BLaER1 treated with 17β-estradiol and CSF1 and Interleukin-3, amounts not matched to agents 10 nM and 100 nM (cell line): Measurements from ENCODE around the gene REEP3.

Experiments
- H3K27ac ChIP-seq, 11 experiments: shearing (Covaris generic); formaldehyde crosslinking; 2 replicates each; pipeline ENCODE4 v1.8.1; 2022
- H3K27me3 ChIP-seq, 11 experiments: shearing (Covaris generic); formaldehyde crosslinking; 2 replicates each; pipeline ENCODE4 v1.8.1; 2022
- H3K36me3 ChIP-seq, 11 experiments: shearing (Covaris generic); formaldehyde crosslinking; 2 replicates each; pipeline ENCODE4 v1.8.1; 2022
- H3K4me1 ChIP-seq, 10 experiments: shearing (Covaris generic); formaldehyde crosslinking; 2 replicates each; pipeline ENCODE4 v1.8.1; 2022
- H3K4me2 ChIP-seq, 11 experiments: shearing (Covaris generic); formaldehyde crosslinking; 2 replicates each; pipeline ENCODE4 v1.8.1; 2022
- H3K4me3 ChIP-seq, 10 experiments: shearing (Covaris generic); formaldehyde crosslinking; 2 replicates each; pipeline ENCODE4 v1.8.1; 2022
- H3K9ac ChIP-seq, 11 experiments: shearing (Covaris generic); formaldehyde crosslinking; 2 replicates each; pipeline ENCODE4 v1.8.1; 2022
- H3K9me3 ChIP-seq, 11 experiments: shearing (Covaris generic); formaldehyde crosslinking; replicated peaks in 1 of 11; 2 replicates each; pipeline ENCODE4 v1.8.1; 2022
- H4K20me1 ChIP-seq, 11 experiments: shearing (Covaris generic); formaldehyde crosslinking; 2 replicates each; pipeline ENCODE4 v1.8.1; 2022
- Cebpa-rat ChIP-seq, 11 experiments: shearing (Covaris generic); IDR thresholded peaks; 2 replicates each; pipeline ENCODE4 v1.8.1; 2022

The REEP3 gene

DNA sequence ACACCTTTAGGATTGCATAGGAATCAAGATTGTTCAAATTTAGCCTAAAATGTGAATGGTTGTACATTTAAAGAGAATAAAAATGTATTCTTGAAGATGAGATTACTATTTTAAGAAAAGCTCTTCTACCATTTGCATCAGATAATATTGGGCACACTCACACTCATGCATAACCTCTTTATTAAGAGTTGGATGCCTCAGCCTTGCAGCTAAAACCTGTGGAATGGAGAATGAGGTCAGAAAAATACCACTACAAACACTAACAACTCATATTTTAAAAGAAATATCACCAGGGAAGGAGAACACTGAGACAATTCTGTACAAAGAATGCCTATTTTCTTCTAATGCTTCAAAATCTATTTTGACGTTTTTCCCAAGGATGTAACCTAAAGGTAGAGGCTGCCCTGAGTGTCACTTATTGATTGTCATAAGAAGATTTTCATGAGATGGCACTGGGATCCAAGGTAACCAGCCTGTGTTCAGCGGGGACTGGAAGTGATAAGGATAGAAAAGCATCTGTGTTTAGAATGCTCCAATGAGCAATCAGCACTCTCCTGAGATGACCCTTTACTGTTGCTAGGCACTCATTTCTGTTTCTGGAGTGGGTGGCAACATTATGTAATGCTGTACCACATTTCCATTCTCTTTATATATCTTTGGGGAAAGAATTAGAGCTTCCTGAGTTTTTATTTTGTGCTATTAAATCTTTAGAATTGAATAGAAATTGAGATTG lies 26.6 kb downstream of the REEP3 start:
- Histone ChIP-seq H3K9ac (no peak overlapping the region), H3K4me3 (no peak overlapping the region), H3K36me3 (peaks cover 4 to 20% (median 12%) of the 10 kb centered on the region in 11 experiments; a peak in 12 of 22 replicates), H3K27ac (no peak overlapping the region), H4K20me1 (peaks cover 0 to 31% (median 0%) of the 10 kb centered on the region in 11 experiments; a peak in 4 of 22 replicates), H3K9me3 (peaks cover 0 to 7% (median 0%) of the 10 kb centered on the region in 11 experiments; a peak in 1 of 22 replicates), H3K4me2 (no peak overlapping the region), H3K27me3 (no peaks in the 10 kb centered on the region), H3K4me1 (peaks cover 0 to 3% (median 0%) of the 10 kb centered on the region in 10 experiments; a peak in 1 of 20 replicates)
- no peak for TF ChIP-seq Cebpa-rat (IDR thresholded peaks at IDR 0.05)

DNA sequence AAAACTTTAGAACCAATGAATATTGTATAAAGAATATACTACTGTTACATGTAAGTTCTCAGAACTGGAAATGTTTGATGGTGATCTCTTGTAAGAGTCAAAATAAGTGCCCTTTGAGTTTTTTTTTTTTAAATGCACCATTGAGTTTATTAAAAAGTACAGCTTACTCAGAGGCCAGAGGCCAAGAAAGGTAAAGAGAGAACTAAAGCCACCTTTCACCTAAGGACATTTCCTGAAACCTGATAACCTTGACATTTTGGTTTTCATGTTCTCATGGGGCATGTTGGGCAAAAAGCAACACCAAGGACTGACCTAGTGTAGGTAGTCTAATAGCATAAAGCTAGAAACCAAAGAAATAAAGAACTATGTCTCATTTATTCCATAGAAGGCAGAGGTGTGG lies 27.7 kb downstream of the REEP3 start:
- Histone ChIP-seq H3K36me3 (peaks cover 4 to 20% (median 11%) of the 10 kb centered on the region in 11 experiments; a peak in 12 of 22 replicates), H3K27me3 (no peaks in the 10 kb centered on the region), H3K4me3 (no peak overlapping the region), H3K9me3 (peaks cover 0 to 7% (median 0%) of the 10 kb centered on the region in 11 experiments; a peak in 1 of 22 replicates), H3K27ac (no peak overlapping the region), H3K4me2 (no peak overlapping the region), H3K9ac (no peak overlapping the region), H4K20me1 (peaks cover 0 to 23% (median 0%) of the 10 kb centered on the region in 11 experiments; a peak in 4 of 22 replicates), H3K4me1 (peaks cover 0 to 14% (median 3%) of the 10 kb centered on the region in 10 experiments; a peak in 9 of 20 replicates)
- no peak for TF ChIP-seq Cebpa-rat (IDR thresholded peaks at IDR 0.05)

DNA sequence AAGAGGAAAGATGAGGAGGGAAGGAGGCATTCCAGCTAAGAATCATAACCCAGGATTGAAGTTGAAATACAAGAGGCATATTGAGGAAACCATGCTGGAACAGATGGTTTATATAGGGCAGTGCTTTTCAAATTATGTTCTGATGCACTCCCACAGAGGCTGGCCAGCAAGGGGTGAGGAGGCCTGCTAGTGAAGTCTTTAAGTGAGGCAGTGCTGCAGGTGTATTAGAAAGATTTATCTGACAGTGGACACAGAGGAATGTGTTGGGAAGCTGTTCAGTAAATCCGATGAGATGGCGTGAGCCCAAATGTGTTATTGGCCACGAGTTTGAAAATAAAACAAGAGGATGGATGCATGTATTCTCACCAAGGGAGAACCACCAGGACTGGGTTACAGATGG lies 28.6 kb downstream of the REEP3 start:
- H3K9me3 ChIP-seq: peaks cover 0 to 7% (median 0%) of the 10 kb centered on the region in 11 experiments; a peak in 1 of 22 replicates
- H3K4me2 ChIP-seq: no peak overlapping the region
- H3K27me3 ChIP-seq: no peaks in the 10 kb centered on the region
- no peak overlapping the region for H3K27ac ChIP-seq
- H3K36me3 ChIP-seq: peaks cover 4 to 20% (median 11%) of the 10 kb centered on the region in 11 experiments; a peak in 12 of 22 replicates
- H3K9ac ChIP-seq: no peak overlapping the region
- H3K4me3 ChIP-seq: no peak overlapping the region
- H4K20me1 ChIP-seq: peaks cover 0 to 23% (median 3%) of the 10 kb centered on the region in 11 experiments; a peak in 4 of 22 replicates
- no peak for TF ChIP-seq Cebpa-rat (IDR thresholded peaks at IDR 0.05)
- peaks cover 5 to 23% (median 12%) of the 10 kb centered on the region in 10 experiments; a peak in 19 of 20 replicates for H3K4me1 ChIP-seq

DNA sequence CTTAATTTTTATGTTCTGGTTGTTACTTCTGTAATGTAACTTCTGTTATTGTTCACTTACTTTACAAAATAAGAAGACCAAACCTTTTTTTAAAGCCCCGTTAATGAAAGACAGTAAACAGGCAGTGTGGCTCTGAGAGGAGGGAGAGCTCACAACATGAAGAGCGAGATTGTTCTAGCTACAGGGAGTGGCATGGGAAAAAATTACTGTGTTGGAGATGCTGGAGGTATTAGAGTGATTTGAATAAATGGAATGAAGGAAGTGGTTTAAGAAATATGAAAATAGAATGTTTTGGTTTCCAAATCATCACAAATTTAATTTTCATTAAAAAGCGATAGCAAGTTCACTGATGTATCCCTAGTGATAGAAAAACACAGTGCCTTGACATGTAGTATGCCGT lies 31.8 kb downstream of the REEP3 start:
- Histone ChIP-seq H3K4me1 (peaks cover 9 to 31% (median 15%) of the 10 kb centered on the region in 10 experiments; a peak in 19 of 20 replicates), H3K4me2 (no peak overlapping the region; a peak in 1 of 22 replicates), H3K27ac (no peak overlapping the region), H3K9me3 (peaks cover 0 to 6% (median 0%) of the 10 kb centered on the region in 11 experiments; a peak in 1 of 22 replicates), H3K9ac (no peak overlapping the region), H3K27me3 (no peaks in the 10 kb centered on the region), H3K36me3 (peaks cover 0 to 4% (median 0%) of the 10 kb centered on the region in 11 experiments; a peak in 4 of 22 replicates), H4K20me1 (peaks cover 0 to 30% (median 3%) of the 10 kb centered on the region in 11 experiments; a peak in 5 of 22 replicates), H3K4me3 (no peak overlapping the region)
- TF ChIP-seq Cebpa-rat (IDR thresholded peaks at IDR 0.05): no peak

DNA sequence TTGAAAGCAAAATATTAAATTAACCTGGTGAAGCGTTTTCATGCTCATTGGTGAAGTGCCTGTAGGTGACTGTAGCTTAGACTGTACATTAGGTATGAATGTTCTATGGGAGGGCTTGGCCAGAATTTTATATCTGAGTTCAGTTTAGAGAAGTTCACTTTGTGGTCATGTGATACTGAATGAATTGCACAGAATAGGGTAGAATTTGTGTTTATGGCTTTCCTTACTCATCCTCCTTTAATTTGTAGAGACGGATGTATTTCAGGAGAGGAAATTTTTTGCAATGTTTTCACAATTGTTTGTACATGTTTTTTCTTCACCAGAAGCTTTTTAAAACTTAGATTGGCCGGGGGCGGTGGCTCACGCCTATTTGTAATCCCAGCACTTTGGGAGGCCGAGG lies 32.3 kb downstream of the REEP3 start:
- TF ChIP-seq Cebpa-rat (IDR thresholded peaks at IDR 0.05): no peak
- peak overlapping the region in 2 of 11 experiments; percentile 25 to 33; a peak in 3 of 22 replicates for H3K4me2 ChIP-seq
- no peak overlapping the region for H3K4me3 ChIP-seq
- no peak overlapping the region for H3K9ac ChIP-seq
- peaks cover 0 to 6% (median 0%) of the 10 kb centered on the region in 11 experiments; a peak in 1 of 22 replicates for H3K9me3 ChIP-seq
- peaks cover 0 to 35% (median 4%) of the 10 kb centered on the region in 11 experiments; a peak in 5 of 22 replicates for H4K20me1 ChIP-seq
- no peak overlapping the region for H3K27ac ChIP-seq
- H3K27me3 ChIP-seq: no peaks in the 10 kb centered on the region
- H3K4me1 ChIP-seq: peaks cover 9 to 31% (median 15%) of the 10 kb centered on the region in 10 experiments; a peak in 19 of 20 replicates
- H3K36me3 ChIP-seq: peaks cover 0 to 4% (median 0%) of the 10 kb centered on the region in 11 experiments; a peak in 3 of 22 replicates

DNA sequence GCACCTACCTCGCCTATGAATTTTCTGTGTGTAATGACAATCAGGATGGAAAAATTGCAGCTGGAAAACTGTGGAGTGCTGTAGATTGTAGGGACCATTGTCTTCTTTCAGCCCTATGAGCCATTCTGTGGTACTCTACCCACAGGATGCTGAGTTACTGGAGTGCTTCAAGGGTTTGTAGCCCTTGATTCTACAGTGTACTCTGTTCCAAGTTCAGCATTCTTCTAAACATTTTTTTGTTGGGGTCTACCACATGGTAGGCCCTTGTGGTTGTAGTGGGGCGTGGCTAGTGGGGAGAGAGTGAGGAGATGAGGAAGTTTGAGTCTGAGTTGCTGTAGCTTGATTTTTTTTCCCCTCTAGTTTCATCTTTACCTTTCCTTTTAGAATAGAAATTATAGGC lies 33.5 kb downstream of the REEP3 start:
- Histone ChIP-seq H3K27me3 (no peaks in the 10 kb centered on the region), H3K27ac (no peak overlapping the region), H3K4me2 (peak overlapping the region in 9 of 11 experiments; percentile 4 to 42 (median 33); a peak in 15 of 22 replicates), H3K9ac (no peak overlapping the region), H4K20me1 (peaks cover 0 to 31% (median 4%) of the 10 kb centered on the region in 11 experiments; a peak in 5 of 22 replicates), H3K36me3 (no peaks in the 10 kb centered on the region; a peak in 1 of 22 replicates), H3K9me3 (peaks cover 0 to 6% (median 0%) of the 10 kb centered on the region in 11 experiments; a peak in 1 of 22 replicates), H3K4me1 (peaks cover 9 to 31% (median 15%) of the 10 kb centered on the region in 10 experiments; a peak in 19 of 20 replicates), H3K4me3 (no peak overlapping the region)
- TF ChIP-seq Cebpa-rat (IDR thresholded peaks at IDR 0.05): no peak

DNA sequence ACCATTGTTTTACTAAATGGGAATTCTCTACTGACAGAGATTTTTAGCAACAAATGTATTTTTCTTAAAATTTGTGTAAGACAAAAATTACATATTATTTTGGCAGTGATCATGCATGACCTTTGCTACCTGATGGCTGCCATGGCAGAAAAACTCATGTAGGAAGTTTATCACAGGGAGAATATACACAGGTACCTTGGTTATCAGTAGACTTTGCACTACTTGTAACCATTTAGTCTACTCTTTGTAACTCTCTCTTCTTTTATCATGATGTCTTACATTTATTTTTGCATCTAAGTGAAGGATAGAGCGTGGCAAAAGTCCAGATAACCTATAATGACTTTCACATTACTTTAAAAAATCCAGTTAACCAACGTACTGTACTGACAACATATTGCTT lies 34.1 kb downstream of the REEP3 start:
- H3K27ac ChIP-seq: no peak overlapping the region
- H3K4me2 ChIP-seq: peak overlapping the region in 6 of 11 experiments; percentile 4 to 42 (median 29); a peak in 8 of 22 replicates

DNA sequence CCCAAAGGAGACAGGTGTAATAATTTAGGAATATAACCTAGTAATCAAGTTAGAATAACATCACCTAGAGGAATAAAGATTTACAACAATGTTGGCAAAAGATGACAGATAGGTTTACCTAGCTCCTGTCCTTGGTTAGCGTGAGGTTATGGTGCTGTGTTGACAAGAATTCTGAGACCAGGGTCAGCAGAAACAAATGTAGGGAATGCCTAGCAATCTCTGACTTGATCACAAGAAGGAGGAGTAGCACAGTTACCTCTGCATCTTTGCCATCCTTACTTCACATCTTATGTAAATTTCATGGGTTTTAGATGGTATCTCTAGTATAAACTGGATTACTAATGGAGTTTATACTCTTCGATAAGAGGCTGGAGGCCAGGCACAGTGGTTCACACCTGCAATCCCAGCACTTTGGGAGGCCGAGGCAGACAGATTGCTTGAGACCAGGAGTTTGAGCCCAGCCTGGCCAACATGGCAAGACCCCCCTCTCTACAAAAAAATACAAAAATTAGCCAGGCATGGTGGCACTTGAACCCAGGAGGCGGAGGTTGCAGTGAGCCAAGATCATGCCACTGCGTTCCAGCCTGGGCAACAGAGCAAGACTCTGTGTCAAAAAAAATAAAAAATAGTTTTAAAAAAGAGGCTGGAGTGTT lies 37.1 kb downstream of the REEP3 start:
- H4K20me1 ChIP-seq: peaks cover 0 to 40% (median 8%) of the 10 kb centered on the region in 11 experiments; a peak in 5 of 22 replicates
- no peak overlapping the region for H3K9ac ChIP-seq
- peaks cover 0 to 6% (median 0%) of the 10 kb centered on the region in 11 experiments; a peak in 1 of 22 replicates for H3K36me3 ChIP-seq
- H3K4me3 ChIP-seq: no peak overlapping the region
- no peaks in the 10 kb centered on the region for H3K27me3 ChIP-seq
- no peak for TF ChIP-seq Cebpa-rat (IDR thresholded peaks at IDR 0.05)
- H3K27ac ChIP-seq: no peak overlapping the region
- H3K4me2 ChIP-seq: no peak overlapping the region
- peaks cover 0 to 6% (median 0%) of the 10 kb centered on the region in 11 experiments; a peak in 1 of 22 replicates for H3K9me3 ChIP-seq
- peaks cover 9 to 24% (median 15%) of the 10 kb centered on the region in 10 experiments; a peak in 19 of 20 replicates for H3K4me1 ChIP-seq

More for the DNA sequence above, 34.1 kb downstream of the REEP3 start:
- H3K9me3 ChIP-seq: peaks cover 0 to 6% (median 0%) of the 10 kb centered on the region in 11 experiments; a peak in 1 of 22 replicates
- no peak overlapping the region for H3K9ac ChIP-seq
- H4K20me1 ChIP-seq: peaks cover 0 to 29% (median 4%) of the 10 kb centered on the region in 11 experiments; a peak in 5 of 22 replicates
- peaks cover 9 to 31% (median 15%) of the 10 kb centered on the region in 10 experiments; a peak in 19 of 20 replicates for H3K4me1 ChIP-seq
- H3K4me3 ChIP-seq: no peak overlapping the region
- no peaks in the 10 kb centered on the region for H3K27me3 ChIP-seq
- TF ChIP-seq Cebpa-rat (IDR thresholded peaks at IDR 0.05): no peak
- H3K36me3 ChIP-seq: no peaks in the 10 kb centered on the region; a peak in 1 of 22 replicates
